ENCODE measurements around the gene ANAPC1.
"Not testable (repeated sequence)": the region's sequence is repeated elsewhere in the genome, so short reads cannot be mapped to it uniquely, and the experiment has no call there.

ANAPC1 gene

GRCh38 chr2:111909079-111909478 lies 25.1 kb upstream of the ANAPC1 start:
- no peak for DNase-seq
- in situ Hi-C loops (cut with MboI; ENCODE audit: low pct_unique_long_range_greater_than_20kb, low sequenced_read_pairs), result loop anchor here (25.0 kb wide), 1 partner anchor 128 kb away; no protein-coding TSS in a partner anchor

DNA sequence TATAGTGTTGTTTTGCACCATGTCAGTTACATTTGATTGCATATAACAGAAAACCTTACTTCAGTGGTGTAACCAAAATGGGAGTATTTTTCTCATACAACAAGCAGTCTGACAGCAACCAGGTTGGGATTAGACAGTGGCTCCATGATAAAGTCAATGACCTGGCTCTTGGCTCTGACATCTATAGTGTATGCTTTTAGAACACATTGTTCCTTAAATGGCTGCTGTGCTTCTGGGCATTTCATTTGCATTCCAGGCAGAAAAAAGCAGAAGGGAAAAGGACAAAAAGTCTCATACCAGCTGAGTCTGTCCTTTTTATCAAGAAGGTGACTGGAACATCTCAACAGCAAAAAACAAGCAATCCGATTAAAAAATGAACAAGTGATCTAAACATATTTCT lies 24.6 kb upstream of the ANAPC1 start:
- in situ Hi-C loops (cut with MboI; ENCODE audit: low pct_unique_long_range_greater_than_20kb, low sequenced_read_pairs), result loop anchor here (25.0 kb wide), 1 partner anchor 129 kb away; no protein-coding TSS in a partner anchor
- DNase-seq, result no peak

DNA sequence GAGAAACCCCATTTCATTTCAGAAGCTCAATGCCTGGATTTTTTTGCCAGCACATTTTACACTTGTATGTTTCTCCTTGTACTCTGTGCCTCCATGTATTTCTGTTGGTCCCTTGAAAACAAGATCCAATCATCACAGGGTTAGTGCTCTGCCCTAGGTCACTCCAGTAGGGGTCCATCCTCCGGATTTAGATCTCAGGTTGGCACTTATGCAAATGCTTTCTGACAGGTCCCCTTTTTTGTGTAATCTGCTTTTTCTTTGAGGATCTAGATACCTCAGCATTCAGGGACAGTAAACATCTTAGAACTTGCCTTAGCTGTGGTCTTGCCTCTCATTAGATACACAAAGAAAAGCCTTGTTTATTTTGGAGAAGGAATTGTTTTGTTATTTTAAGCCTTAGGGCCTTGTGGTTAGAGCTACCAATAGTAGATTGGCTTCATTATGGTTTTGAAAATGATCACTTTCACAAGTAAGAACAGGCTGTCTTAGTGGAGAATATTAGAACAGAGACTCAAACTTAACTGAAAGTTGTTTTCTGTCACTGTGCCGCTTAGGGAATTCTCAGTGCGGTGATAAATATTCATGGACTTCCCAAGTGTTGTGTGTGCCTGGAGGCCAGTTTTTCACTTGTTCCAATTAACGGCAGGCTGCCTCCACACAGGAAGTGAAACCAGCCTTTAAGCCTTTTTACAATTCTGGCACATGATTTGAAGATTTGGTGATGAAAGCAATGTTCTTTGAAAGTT lies 22.2 kb upstream of the ANAPC1 start:
- in situ Hi-C loops (cut with MboI; ENCODE audit: low pct_unique_long_range_greater_than_20kb, low sequenced_read_pairs), result loop anchor here (25.0 kb wide), 1 partner anchor 131 kb away; no protein-coding TSS in a partner anchor
- DNase-seq, result no peak

GRCh38 chr2:111905475-111905869 lies 21.5 kb upstream of the ANAPC1 start:
- not testable (repeated sequence) for DNase-seq
- in situ Hi-C loops (cut with MboI; ENCODE audit: low pct_unique_long_range_greater_than_20kb, low sequenced_read_pairs), result loop anchor here (25.0 kb wide), 1 partner anchor 132 kb away; no protein-coding TSS in a partner anchor

DNA sequence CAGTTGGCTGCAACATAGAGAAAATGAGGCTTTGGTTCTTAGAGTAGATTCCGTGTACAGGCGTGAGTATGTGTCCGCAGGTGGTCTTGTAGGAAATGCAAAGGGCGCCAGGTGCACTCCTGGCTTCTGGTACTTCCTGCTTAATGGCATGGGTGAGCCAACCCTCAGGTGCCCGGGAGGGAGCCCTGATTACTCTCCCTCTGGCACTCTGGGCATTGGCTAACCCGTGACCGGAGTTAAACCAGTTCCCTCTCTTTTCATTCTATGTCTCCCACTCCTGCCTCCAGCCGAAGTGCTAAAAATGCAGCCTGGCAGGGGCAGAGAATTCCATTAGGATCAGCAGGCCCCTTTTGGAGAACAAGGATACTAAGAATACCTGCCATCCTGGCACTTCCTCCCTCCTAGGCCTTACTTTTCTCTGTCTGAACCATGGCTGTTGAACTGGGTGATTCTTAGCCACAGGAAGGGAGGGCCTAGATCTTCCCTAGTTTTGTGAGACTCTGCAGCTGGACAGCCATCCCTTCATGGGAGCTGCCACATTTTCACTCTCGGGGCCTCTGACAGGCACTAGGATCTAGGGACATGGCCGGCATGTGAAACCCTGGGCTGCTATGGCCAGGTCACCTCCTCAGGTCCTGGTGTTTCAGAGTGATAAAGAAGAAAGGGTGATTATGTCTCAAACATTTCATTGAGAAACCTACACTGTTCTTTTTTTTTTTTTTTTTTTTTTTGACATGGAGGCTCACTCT lies 20.9 kb upstream of the ANAPC1 start:
- no peak for DNase-seq
- in situ Hi-C loops (cut with MboI; ENCODE audit: low pct_unique_long_range_greater_than_20kb, low sequenced_read_pairs), result loop anchor here (25.0 kb wide), 1 partner anchor 132 kb away; no protein-coding TSS in a partner anchor

DNA sequence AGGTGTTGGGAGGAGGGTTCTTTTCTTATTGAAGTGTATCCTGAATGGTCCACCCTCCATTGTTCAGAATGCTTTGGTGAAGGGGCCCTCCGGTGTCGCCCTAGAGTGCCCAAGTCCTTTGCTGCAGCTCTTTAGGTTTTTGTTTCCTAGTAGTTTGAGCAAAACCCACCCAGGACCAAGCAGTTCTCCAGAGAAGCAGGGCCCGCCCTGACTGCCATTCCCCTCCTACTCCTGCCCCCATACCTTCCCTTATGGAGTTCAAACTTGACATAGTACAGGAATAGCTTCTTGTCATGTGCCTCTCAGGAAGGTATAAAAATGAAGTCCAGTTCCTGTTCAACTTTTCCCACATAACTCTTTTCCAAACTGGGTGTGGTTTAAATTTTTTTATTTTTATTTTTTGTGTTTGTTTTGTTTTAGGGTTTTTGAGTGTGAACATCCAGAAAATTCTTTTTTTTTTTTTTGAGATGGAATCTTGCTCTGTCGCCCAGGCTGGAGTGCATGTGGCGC lies 20.0 kb upstream of the ANAPC1 start:
- in situ Hi-C loops (cut with MboI; ENCODE audit: low pct_unique_long_range_greater_than_20kb, low sequenced_read_pairs), result loop anchor here (25.0 kb wide), 1 partner anchor 133 kb away; no protein-coding TSS in a partner anchor
- DNase-seq, result no peak

- DNase-seq, result no peak
- in situ Hi-C loops (cut with MboI; ENCODE audit: low pct_unique_long_range_greater_than_20kb, low sequenced_read_pairs), result loop anchor here (25.0 kb wide), 1 partner anchor 134 kb away; no protein-coding TSS in a partner anchor
Measured at GRCh38 chr2:111903516-111903915, 19.5 kb upstream of the ANAPC1 start.

DNA sequence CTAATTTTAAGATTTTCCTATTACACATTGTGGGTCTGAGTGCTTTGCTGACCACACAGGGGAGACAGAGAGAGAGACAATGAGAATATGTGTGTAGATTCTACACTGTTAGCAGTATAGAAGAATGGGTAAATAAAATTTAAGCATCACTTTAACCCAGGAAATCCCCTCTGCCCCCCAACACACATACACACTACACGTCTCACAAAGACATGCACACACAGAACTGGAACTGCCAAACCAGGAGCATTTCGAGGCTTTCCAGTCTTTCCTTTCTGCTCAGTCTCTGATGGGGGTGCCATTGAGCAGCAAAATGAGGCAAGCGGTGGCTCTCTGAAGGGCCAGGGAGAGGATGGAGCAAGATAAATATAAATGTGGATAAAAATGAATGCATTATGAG lies 16.9 kb upstream of the ANAPC1 start:
- in situ Hi-C loops (cut with MboI; ENCODE audit: low pct_unique_long_range_greater_than_20kb, low sequenced_read_pairs), result loop anchor here (25.0 kb wide), 1 partner anchor 136 kb away; no protein-coding TSS in a partner anchor

DNA sequence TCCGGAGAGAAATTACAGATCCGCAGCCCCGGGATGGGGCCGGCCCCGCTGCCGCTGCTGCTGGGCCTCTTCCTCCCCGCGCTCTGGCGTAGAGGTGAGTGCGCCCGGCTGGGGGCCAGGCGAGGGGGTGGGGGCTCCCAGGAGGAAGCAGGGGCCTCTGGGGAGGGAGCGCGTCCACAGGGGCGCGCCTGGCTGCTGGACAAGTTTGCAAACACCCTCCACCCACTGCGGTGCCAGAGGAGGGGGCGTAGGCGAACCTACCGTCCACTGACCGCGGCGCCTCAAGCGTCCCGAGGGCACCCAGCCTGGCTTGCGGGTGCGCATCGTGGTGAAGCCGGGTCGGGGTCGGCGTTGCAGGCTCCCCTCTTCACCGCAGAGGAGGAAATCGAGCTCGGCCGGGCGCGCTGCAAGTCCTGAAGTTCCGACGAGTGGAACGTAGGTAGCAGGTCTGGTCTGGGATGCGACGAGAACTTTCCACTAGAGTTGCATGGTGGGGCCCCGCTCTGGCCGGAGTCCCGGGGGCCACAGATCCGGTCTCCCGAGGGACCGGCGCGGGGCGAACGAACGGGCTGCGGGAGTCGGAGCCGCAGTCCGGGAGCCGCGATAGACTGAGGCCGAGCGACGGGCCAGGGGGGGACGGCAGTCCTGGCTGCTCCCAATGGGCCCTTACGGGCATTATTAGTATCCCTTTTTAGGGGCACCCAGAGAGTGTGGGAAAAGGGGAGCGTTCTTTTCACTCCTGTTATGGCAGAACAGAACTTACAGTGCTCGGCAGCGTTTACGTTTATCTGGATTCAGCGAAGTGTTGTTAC lies 14.9 kb upstream of the ANAPC1 start:
- DNase-seq, result peak; percentile 53
- in situ Hi-C loops (cut with MboI; ENCODE audit: low pct_unique_long_range_greater_than_20kb, low sequenced_read_pairs), result loop anchor here (25.0 kb wide), 1 partner anchor 663 kb away; no protein-coding TSS in a partner anchor

More for the DNA sequence above, 16.9 kb upstream of the ANAPC1 start:
- DNase-seq, result peak; percentile 68

DNA sequence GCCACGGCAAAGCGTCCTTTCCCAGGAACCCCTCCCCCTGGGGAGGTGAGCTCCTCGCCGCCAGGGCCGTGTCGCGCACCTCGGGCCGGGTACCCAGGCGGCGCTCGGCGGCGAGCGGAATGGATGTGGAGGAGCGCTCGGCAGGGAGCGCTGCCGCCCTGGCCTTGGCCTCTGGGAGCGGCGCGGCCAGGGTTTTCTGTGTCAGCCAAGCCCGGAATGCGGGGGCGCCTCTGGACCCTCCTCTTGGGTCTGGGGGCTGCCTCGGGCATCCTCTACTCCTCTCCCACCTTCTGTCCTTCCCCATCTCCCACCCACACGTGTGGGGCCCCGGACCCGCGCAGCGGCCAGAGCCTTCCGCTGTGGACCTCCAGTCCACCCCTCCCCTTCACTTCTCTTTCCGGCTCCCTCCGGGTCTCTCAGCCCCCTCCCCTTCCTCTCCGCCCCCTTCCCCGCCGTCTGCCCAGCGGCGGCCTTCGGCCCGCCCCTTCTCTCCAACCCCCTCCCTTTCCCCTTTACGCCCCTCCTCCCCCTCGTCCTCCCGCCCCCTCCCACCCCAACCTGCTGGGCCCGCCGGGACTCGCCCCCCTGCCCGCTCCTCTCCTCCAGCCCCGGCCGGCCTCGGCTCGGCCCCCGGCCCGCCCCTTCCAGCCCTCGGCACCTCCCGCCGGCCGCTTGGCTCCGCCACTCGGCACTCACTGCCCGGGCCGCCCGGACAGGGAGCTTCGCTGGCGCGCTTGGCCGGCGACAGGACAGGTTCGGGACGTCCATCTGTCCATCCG lies 14.1 kb upstream of the ANAPC1 start, which contains the start of gene MERTK:
Gene MERTK (plus strand): TSS at position 684 of the 779 bp plus-strand sequence. CDS start 129 bp downstream, outside the sequence.
- peak; percentile 89 for DNase-seq
- in situ Hi-C loops (cut with MboI; ENCODE audit: low pct_unique_long_range_greater_than_20kb, low sequenced_read_pairs), result loop anchor here (25.0 kb wide), 1 partner anchor 664 kb away; no protein-coding TSS in a partner anchor

DNA sequence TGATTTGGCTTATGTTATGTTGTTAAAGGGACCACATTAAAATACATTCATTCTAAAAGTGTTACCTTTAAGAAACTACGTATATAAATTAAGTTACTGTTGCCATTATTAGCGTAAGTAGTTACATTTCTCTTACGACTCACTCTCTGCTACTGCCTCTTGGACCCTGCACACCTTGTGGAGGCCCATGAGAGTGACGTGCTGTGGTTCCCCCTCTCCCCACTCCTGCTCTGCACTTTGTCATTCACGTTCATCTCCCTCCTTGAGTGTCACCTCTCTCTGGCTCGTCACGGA lies 13.6 kb upstream of the ANAPC1 start:
- in situ Hi-C loops (cut with MboI; ENCODE audit: low pct_unique_long_range_greater_than_20kb, low sequenced_read_pairs), result loop anchor here (25.0 kb wide), 1 partner anchor 665 kb away; no protein-coding TSS in a partner anchor
- DNase-seq, result no peak

DNA sequence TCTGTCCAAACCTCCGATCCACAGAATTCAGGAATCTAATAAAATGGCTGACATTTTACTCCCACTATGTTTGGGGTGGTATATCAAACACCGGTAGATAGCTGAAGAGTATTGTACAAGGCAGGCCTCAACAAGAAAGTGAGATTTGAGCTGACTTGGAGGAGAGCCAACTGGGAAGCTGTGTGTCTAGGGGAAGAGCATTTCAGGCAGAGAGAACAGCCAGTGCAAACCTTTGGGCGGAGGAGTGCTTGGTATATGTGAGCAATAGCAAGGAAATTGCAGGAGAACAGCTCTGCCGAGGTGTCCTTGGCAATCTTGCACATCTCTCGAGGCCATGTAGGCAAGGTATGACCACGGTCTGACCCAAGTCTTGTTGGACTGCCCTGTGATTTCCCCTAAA lies 12.6 kb upstream of the ANAPC1 start:
- DNase-seq, result no peak
- in situ Hi-C loops (cut with MboI; ENCODE audit: low pct_unique_long_range_greater_than_20kb, low sequenced_read_pairs), result loop anchor here (25.0 kb wide), 1 partner anchor 666 kb away; no protein-coding TSS in a partner anchor

DNA sequence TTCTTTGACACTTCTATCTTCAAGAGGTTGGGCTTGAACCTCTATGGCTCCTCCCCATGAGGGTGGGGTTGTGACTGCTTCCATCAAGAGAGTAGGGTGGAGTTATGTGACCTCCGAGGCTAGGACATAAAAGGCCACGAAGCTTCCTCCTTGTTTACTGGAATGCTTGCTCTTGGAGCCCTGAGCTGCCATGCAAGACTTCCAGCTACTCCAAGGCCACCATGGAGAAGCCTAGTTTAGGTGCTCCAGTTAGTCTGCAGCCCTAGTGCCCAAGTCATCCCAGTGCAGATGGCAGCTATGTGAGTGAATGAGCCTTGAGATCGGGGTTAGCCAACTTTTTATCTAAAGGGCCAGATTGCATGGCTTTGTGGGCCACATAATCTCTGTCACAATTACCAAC lies 12.0 kb upstream of the ANAPC1 start:
- DNase-seq, result no peak
- in situ Hi-C loops (cut with MboI; ENCODE audit: low pct_unique_long_range_greater_than_20kb, low sequenced_read_pairs), result loop anchor here (25.0 kb wide), 1 partner anchor 666 kb away; no protein-coding TSS in a partner anchor

DNA sequence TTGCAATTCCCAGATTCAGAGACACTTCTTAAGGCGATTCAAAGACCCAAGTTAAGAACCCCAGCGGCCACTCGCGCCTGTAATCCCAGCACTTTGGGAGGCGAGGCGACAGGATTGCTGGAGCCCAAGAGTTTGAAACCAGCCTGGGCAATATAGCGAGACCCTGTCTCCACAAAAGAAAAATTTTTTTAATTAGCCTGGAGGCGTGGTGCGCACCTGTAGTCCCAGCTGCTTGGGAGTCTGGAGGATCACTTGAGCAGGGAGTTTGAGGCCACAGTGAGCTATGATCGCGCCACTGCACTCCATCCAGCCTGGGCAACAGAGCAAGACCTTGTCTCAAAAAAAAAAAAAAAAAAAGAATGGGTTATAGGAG lies 585 bp upstream of the ANAPC1 start:
- no peak for DNase-seq
- in situ Hi-C loops (cut with MboI; ENCODE audit: low pct_unique_long_range_greater_than_20kb, low sequenced_read_pairs), result loop anchor here (25.0 kb wide), 1 partner anchor 678 kb away; no protein-coding TSS in a partner anchor

DNA sequence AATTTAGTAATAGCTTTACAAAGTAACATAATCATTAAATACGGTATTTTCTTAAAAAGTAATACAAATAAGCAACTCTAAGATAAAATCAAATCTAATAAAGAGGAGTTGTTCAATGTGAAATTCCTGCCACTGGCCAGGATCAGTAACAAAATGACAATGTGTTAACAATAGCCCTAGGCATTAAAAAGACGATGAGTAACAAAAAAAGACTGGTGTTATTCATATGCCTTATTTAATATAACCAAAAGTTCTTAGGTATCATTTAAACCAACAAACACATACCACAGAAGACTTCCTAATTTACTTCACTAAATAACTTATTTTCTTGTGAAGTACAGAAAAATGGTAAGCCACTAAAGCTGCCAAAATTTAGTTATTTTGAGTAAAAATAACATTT lies 11.2 kb downstream of the ANAPC1 start:
- DNase-seq; in situ Hi-C loops (cut with MboI; ENCODE audit: low pct_unique_long_range_greater_than_20kb, low sequenced_read_pairs): not testable (repeated sequence)

- in situ Hi-C loops (cut with MboI; ENCODE audit: low pct_unique_long_range_greater_than_20kb, low sequenced_read_pairs); DNase-seq: not testable (repeated sequence)
Measured at GRCh38 chr2:111865124-111865523, 18.9 kb downstream of the ANAPC1 start.

- in situ Hi-C loops (cut with MboI; ENCODE audit: low pct_unique_long_range_greater_than_20kb, low sequenced_read_pairs); DNase-seq: not testable (repeated sequence)
Measured at GRCh38 chr2:111860005-111860404, 24.0 kb downstream of the ANAPC1 start.

DNA sequence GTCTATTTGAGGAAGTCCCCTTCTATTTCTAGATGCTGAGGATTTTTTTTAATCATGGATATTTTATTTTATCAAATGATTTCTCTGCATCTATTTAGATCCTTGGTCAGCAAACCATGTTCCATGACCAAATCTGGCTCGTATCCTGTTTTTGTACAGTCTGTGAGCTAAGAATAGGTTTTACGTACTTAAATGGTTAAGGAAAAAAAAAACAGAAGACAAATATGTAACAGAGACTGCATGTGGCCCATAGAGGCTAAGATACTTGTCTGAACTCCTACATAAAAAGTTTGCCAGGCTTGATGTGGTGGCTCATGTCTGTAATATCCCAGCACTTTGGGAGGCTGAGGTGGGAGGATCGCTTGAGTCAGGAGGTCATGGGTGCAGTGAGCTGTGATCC lies 31.4 kb downstream of the ANAPC1 start:
- DNase-seq, result not testable (repeated sequence)

More for the DNA sequence above, 31.4 kb downstream of the ANAPC1 start:
- in situ Hi-C loops (cut with MboI; ENCODE audit: low pct_unique_long_range_greater_than_20kb, low sequenced_read_pairs), result not testable (repeated sequence)

Data from KBM-7 (cell line).